Activated CD4-positive, alpha-beta T cell treated with anti-CD3 and anti-CD28 coated beads for 24 hours (primary cell): ENCODE measurements around the gene TM4SF5.
A peak's percentile ranks its signal among the peaks of the same experiment; 100 is the strongest.
"Not testable (repeated sequence)": the region's sequence is repeated elsewhere in the genome, so short reads cannot be mapped to it uniquely, and the experiment has no call there.

ENCODE experiments used
- DNase-seq, 2 donors: peaks; one replicate each; pipeline ENCODE4 v3.0.0-alpha.2; 2020; ENCODE audit warnings: low read depth in 2 of 2

Gene TM4SF5

GRCh38 chr17:4789951-4790704 lies 18.4 kb downstream of the TM4SF5 start:
- peak; percentile 57 to 72 for DNase-seq

DNA sequence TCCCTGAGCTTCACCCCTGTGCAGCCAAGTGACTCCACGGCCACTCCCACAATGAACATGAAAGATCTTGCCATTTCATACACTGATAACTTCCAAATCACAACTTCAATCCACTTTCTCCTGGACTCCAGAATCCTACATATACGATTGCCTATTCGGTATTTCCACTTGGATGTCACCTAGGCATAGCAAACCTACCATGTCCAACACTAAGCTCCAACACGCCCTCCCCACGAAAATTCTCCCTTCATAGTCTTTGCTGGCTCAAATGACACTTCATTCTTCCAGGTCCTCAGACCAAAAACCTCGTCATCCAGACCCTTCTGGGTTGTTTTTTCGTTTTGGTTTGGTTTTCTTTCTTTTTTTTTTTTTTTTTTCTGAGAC lies 19.0 kb downstream of the TM4SF5 start:
- no peak for DNase-seq

DNA sequence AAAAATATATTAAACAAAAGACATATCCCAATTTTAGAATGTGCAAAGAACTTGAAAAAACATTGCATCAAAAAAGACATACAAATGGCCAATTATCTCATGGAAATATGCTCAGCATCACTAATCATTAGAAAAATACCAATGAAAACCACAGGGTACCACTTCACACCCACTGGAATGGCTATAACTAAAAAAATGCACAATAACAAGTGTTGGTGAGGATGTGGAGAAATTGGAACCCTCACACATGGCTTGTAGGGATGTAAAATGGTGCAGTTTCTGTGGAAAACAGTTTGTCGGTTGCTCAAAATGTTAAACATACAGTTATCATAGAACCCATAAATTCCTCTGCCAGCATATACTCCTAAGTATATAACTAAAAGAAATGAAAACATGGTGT lies 23.5 kb downstream of the TM4SF5 start:
- no peak for DNase-seq

DNA sequence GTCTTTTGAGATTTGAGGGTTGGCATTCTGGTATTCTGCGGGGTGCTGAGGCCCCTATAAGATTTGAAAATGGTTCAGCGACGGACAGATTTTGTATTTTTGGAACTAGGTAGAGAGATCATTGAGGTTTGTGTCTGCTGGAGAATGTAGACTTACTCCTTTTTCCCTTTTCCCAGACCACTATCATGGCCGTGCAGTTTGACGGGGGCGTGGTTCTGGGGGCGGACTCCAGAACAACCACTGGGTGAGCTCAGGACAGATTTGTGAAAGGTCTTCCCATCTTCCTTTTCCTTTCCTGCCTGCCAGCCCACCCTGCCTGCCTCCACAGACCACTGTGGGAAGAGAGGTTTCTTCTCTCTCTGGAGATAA lies 24.9 kb downstream of the TM4SF5 start:
- DNase-seq, result no peak

GRCh38 chr17:4800462-4801196 lies 28.9 kb downstream of the TM4SF5 start:
- DNase-seq, result no peak

DNA sequence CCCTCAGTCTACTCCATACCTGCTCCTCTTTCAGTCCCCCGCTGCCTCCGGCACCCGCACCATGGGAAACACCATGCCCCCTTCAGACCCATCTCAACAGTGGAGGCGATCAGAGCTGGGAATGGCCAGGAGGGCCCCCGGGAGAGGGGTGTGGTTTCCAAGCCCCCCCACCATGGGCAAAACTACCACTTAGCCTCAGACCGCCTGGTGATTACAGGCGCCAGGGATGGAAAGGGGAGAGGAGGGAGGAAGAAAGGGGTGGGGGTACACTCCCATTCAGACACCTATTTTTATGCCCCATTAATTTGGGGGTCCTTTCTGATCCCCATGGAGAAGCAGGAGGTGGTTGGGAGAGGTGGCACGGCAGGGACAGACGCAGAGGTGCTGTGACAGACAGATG lies 30.5 kb downstream of the TM4SF5 start, which contains the start of gene C17orf114:
C17orf114 (minus strand) TSS at position 101 of the 400 bp plus-strand sequence.
- DNase-seq, result no peak

GRCh38 chr17:4806456-4806776 lies 34.7 kb downstream of the TM4SF5 start:
- DNase-seq, result no peak

GRCh38 chr17:4806777-4807604 lies 35.3 kb downstream of the TM4SF5 start, which contains the start of gene PLD2:
Gene PLD2, plus strand, starts transcription at chr17:4807152. Its CDS starts 621 bp downstream, at chr17:4807773.
- DNase-seq, result peak; percentile 79 to 87

DNA sequence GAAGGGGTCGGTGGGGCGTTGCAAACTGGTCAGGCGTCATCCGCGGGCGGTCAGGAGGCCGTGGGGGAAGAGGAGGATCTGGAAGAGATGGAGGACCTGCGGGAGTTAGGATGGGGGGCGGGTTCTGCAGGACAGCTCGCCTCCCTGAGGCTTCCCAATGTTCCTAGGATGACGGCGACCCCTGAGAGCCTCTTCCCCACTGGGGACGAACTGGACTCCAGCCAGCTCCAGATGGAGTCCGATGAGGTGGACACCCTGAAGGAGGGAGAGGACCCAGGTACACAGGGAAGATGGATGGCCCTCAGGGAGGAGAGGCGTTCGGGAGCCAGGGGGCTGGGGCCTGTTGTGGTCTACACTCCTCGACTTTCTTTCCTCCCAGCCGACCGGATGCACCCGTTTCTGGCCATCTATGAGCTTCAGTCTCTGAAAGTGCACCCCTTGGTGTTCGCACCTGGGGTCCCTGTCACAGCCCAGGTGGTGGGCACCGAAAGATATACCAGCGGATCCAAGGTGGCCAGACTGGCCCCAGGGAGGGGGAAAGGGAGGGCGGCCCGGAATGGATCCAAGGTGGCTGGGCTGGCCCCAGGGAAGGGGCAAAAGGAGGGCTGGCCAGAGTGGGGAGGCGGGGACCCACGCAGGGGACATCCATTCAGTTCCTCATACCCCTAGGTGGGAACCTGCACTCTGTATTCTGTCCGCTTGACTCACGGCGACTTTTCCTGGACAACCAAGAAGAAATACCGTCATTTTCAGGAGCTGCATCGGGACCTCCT lies 36.1 kb downstream of the TM4SF5 start:
- DNase-seq, result no peak

DNA sequence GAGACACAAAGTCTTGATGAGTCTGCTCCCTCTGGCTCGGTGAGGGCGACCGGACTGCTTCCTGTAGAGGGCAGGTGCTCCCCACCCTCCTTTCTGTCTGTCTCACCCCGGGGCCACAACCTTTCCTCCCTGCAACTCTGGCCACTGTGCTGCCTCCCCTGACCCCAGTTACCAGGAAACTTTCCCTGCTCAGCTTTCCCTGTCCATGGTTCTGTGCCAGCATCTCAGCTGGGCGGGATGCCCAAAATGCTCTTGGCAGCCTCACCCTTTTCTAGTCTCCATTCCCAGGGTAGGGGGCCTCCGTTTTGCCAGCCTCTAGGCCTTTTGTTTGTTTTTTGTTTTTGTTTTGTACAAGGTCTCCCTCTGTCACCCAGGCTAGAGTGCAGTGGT lies 36.7 kb downstream of the TM4SF5 start:
- no peak for DNase-seq

DNA sequence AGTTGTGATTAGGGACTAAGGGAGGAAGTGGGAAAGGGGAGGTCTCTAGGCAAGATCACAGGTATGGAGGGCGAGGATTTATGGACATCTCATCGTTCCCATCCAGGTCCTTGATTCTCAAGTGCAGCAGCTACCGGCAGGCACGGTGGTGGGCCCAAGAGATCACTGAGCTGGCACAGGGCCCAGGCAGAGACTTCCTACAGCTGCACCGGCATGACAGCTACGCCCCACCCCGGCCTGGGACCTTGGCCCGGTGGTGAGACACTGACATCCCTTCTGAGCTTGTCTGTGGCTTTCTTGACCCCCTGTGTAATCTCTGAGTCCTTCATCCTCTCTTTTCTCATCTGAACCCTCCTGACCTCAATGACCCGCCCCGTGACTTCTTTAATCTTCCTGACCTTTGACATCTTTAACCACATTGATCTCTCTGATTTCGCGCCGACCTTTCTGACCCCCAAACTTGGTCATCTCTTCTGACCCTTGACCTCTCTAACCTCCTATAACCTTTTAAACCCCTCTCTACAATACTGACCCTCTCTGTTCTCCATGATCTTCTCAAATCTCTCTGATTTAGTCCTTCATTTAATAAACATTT lies 39.1 kb downstream of the TM4SF5 start:
- no peak for DNase-seq

DNA sequence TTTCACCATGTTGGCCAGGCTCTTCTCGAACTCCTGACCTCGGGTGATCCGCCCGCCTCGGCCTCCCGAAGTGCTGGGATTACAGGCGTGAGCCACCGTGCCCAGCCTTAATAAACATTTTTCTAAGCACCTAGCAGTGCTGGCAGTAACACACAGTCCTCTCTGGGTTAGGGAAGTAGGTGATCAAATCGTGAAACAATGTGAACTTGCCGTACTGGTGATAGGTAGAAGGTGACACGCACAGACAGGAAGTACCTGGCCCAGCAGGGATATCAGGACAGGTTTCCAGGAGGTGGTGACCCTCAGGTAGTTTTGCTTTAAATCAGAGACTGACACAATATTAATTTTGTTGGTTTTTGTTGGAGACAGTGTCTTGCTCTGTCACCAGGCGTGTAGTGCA lies 39.8 kb downstream of the TM4SF5 start:
- no peak for DNase-seq

DNA sequence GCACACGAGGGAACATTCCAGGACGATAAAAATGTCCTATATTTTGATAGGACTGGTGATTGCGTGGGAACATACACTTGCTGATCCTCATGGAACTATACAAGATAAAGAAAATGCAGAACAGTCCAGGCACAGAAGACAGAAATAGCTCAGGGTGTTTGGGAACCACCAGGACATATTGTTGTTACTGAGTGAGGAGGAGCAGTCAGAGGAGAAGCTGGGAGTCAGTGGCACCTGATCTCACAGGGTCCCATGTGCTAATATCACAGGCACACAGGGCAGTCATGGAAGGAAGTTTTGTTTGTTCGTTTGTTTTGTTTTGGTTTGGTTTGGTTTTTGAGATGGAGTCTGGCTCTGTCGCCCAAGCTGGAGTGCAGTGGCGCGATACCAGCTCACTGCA lies 41.0 kb downstream of the TM4SF5 start:
- DNase-seq, result no peak

- no peak for DNase-seq
Observed at GRCh38 chr17:4815043-4815675, 43.5 kb downstream of the TM4SF5 start.

DNA sequence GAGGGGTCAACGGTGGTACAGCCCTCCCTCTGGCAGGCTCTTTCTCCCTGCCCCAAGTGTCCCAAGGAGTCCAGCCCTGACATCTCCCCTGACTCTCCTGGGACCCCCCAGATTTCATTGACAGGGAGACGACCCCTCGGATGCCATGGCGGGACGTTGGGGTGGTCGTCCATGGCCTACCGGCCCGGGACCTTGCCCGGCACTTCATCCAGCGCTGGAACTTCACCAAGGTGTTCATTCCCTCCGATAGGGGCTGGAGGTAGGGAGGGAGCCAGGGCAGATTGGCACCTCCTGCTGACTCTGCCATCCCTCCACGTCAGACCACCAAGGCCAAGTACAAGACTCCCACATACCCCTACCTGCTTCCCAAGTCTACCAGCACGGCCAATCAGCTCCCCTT lies 45.1 kb downstream of the TM4SF5 start:
- DNase-seq, result no peak

GRCh38 chr17:4818276-4818675 lies 46.6 kb downstream of the TM4SF5 start:
- no peak for DNase-seq

GRCh38 chr17:4822835-4823234 lies 51.1 kb downstream of the TM4SF5 start:
- no peak for DNase-seq

- DNase-seq, result no peak
Observed at GRCh38 chr17:4823373-4824089, 51.8 kb downstream of the TM4SF5 start.

- no peak for DNase-seq
Observed at GRCh38 chr17:4827399-4827798, 55.7 kb downstream of the TM4SF5 start.

- not testable (repeated sequence) for DNase-seq
Observed at GRCh38 chr17:4832829-4833177, 61.1 kb downstream of the TM4SF5 start.
